ENCODE measurements around the gene ETHE1. TPM values are rescaled to one million over a fixed set of nuclear protein-coding genes. Genes with fewer than 3 reads are reported as not detected.

ETHE1 gene
- total RNA-seq, 2 experiments from 2014 or later = 20.2 to 21.7 TPM

GRCh38 chr19:43469160-43469480 is 57.9 kb downstream of the ETHE1 start:
- CTCF ChIA-PET = interaction anchor here (1.5 to 2.1 kb wide), 3 partner anchors 22 to 51 kb away, joined by 4 to 10 read pairs (median 6); no protein-coding TSS in a partner anchor
- Histone ChIP-seq H3K27ac (ENCODE audit: low read depth in 1 of 2, low read length in 2 of 2) (peak overlapping the region; percentile 60 to 84), H3K4me1 (ENCODE audit: insufficient read depth, low read length) (peaks cover 71% of the 10 kb centered on the region), H3K4me3 (ENCODE audit: low read length) (no peak overlapping the region), H3K36me3 (ENCODE audit: insufficient read depth, low read length) (no peaks in the 10 kb centered on the region), H3K27me3 (ENCODE audit: control insufficient read depth in 1 of 2, insufficient read depth in 2 of 2, low read length in 2 of 2) (no peaks in the 10 kb centered on the region), H3K9me3 (ENCODE audit: control insufficient read depth in 1 of 2, insufficient read depth in 1 of 2, low read length in 2 of 2) (no peaks in the 10 kb centered on the region)
- peak overlapping the region; percentile 92 for H3K27ac Mint-ChIP-seq
- intact Hi-C loops (cut with DNase I, micrococcal nuclease) = loop anchor here in 1 of 2 experiments (10.0 kb wide), 1 partner anchor 286 kb away; the partner anchor contains the start of gene SMG9
- TF ChIP-seq, protein P1, sequence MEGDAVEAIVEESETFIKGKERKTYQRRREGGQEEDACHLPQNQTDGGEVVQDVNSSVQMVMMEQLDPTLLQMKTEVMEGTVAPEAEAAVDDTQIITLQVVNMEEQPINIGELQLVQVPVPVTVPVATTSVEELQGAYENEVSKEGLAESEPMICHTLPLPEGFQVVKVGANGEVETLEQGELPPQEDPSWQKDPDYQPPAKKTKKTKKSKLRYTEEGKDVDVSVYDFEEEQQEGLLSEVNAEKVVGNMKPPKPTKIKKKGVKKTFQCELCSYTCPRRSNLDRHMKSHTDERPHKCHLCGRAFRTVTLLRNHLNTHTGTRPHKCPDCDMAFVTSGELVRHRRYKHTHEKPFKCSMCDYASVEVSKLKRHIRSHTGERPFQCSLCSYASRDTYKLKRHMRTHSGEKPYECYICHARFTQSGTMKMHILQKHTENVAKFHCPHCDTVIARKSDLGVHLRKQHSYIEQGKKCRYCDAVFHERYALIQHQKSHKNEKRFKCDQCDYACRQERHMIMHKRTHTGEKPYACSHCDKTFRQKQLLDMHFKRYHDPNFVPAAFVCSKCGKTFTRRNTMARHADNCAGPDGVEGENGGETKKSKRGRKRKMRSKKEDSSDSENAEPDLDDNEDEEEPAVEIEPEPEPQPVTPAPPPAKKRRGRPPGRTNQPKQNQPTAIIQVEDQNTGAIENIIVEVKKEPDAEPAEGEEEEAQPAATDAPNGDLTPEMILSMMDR (IDR thresholded peaks at IDR 0.05) = no peak
- peak; percentile 45 for ATAC-seq (ENCODE audit: poor library complexity)
- H3K27me3 Mint-ChIP-seq = no peaks in the 10 kb centered on the region
- H3K9me3 Mint-ChIP-seq = no peaks in the 10 kb centered on the region
- no peaks in the 10 kb centered on the region for H3K36me3 Mint-ChIP-seq (ENCODE audit: low read depth)
- peak in 10 of 14 experiments; percentile 6 to 77 (median 36) for DNase-seq
- H3K4me3 Mint-ChIP-seq = peak overlapping the region; percentile 63
- POLR2A ChIA-PET = interaction anchor here (0.9 to 2.0 kb wide), 3 partner anchors 22 to 35 kb away, joined by 3 to 12 read pairs (median 4); partner anchors contain the start of gene PHLDB3
- H3K4me1 Mint-ChIP-seq (ENCODE audit: low read depth) = peaks cover 68% of the 10 kb centered on the region

DNA sequence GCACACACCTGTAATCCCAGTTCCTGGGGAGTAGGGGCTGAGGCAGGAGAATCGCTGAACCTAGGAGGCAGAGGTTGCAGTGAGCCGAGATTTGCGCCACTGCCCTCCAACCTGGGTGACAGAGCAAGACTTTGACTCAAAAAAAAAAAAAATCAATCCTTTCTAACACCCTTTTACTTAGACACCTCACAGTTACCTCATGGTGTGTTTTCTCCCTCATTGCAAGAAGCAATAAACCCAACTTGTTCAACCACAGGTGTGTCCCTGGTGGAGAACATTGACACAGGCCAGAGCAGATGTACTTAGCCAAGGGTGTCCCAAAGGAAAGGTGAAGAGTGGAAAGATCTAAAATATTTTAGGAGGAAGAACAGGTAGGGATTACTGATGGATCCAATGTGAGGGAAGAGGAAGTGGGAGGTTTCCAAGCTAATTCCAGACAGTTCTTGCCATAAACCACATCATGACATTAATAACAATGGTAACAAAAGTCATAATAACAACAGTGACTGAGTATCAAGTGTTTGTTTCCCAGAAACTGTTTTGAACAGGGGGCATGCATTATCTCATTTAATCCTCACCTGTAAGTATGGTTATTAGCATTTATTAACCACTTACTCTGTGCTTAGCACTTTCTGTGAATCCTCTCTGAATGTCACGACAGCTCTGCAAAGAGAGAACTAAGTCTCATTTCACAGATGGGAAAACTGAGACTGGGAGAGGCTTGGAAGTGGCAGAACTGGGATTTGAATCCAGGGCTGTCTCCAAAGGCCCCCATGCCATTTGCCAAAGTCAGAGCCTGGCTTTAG is 58.4 kb downstream of the ETHE1 start:
- peaks cover 76% of the 10 kb centered on the region for H3K4me1 ChIP-seq (ENCODE audit: insufficient read depth, low read length)
- DNase-seq (peak in 4 of 14 experiments; percentile 33 to 58 (median 42)), ATAC-seq (ENCODE audit: poor library complexity) (peak; percentile 3)
- CTCF ChIA-PET = interaction anchor here (0.7 to 2.1 kb wide), 4 partner anchors 21 to 51 kb away, joined by 3 to 10 read pairs (median 5); no protein-coding TSS in a partner anchor
- intact Hi-C loops (cut with DNase I, micrococcal nuclease) = loop anchor here (1.0 to 10.0 kb wide), 2 partner anchors 29 to 286 kb away; partner anchors contain the start of gene SMG9 (in 1 of the 2)
- H3K4me3 Mint-ChIP-seq = peak overlapping the region; percentile 63
- H3K27me3 Mint-ChIP-seq = no peaks in the 10 kb centered on the region
- H3K27me3 ChIP-seq (ENCODE audit: control insufficient read depth in 1 of 2, insufficient read depth in 2 of 2, low read length in 2 of 2) = no peaks in the 10 kb centered on the region
- H3K4me1 Mint-ChIP-seq (ENCODE audit: low read depth) = peaks cover 69% of the 10 kb centered on the region
- peak overlapping the region; percentile 60 to 84 for H3K27ac ChIP-seq (ENCODE audit: low read depth in 1 of 2, low read length in 2 of 2)
- peaks cover 5% of the 10 kb centered on the region for H3K36me3 Mint-ChIP-seq (ENCODE audit: low read depth)
- no peak overlapping the region for H3K4me3 ChIP-seq (ENCODE audit: low read length)
- TF ChIP-seq, protein P1 (IDR thresholded peaks at IDR 0.05) = no peak
- H3K27ac Mint-ChIP-seq = peak overlapping the region; percentile 92
- no peaks in the 10 kb centered on the region for H3K36me3 ChIP-seq (ENCODE audit: insufficient read depth, low read length)
- no peaks in the 10 kb centered on the region for H3K9me3 ChIP-seq (ENCODE audit: control insufficient read depth in 1 of 2, insufficient read depth in 1 of 2, low read length in 2 of 2)
- H3K9me3 Mint-ChIP-seq = no peaks in the 10 kb centered on the region
- POLR2A ChIA-PET = interaction anchor here (1.4 to 2.0 kb wide), 2 partner anchors 21 to 36 kb away, joined by 4 to 12 read pairs; partner anchors contain the start of gene PHLDB3

DNA sequence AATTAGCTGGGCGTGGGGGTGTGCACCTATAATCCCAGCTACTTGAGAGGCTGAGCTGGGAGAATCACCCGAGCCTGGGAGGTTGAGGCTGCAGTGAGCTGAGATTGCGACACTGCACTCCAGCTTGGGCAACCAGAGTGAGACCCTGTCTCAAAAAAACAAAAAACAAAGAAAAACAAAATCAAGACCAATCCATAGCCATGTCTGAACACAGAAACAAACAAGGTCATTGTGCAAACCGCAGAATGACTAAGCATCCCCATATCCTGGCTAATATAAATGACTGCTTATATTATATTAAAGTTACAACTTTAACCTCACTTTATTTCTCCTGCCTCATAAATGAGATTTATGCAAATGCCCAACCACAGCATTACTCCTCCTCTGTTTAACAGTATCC is 59.3 kb downstream of the ETHE1 start:
- peak in 1 of 14 experiments; percentile 21 for DNase-seq
- peak overlapping the region; percentile 92 for H3K27ac Mint-ChIP-seq
- POLR2A ChIA-PET = interaction anchor here (2.0 kb wide), 1 partner anchor 37 kb away, joined by 12 read pairs; the partner anchor contains the start of gene PHLDB3
- H3K4me3 ChIP-seq (ENCODE audit: low read length) = no peak overlapping the region
- peak overlapping the region in 1 of 2 donors; percentile 84 for H3K27ac ChIP-seq (ENCODE audit: low read depth in 1 of 2, low read length in 2 of 2)
- intact Hi-C loops (cut with DNase I, micrococcal nuclease) = loop anchor here (1.0 to 10.0 kb wide), 2 partner anchors 28 to 287 kb away; partner anchors contain the start of gene SMG9 (in 1 of the 2)
- TF ChIP-seq, protein P1 (IDR thresholded peaks at IDR 0.05) = no peak
- no peaks in the 10 kb centered on the region for H3K36me3 ChIP-seq (ENCODE audit: insufficient read depth, low read length)
- no peaks in the 10 kb centered on the region for H3K9me3 ChIP-seq (ENCODE audit: control insufficient read depth in 1 of 2, insufficient read depth in 1 of 2, low read length in 2 of 2)
- H3K4me1 Mint-ChIP-seq (ENCODE audit: low read depth) = peaks cover 69% of the 10 kb centered on the region
- peak overlapping the region; percentile 12 for H3K4me3 Mint-ChIP-seq
- H3K4me1 ChIP-seq (ENCODE audit: insufficient read depth, low read length) = peaks cover 80% of the 10 kb centered on the region
- CTCF ChIA-PET = interaction anchor here (0.7 to 1.2 kb wide), 2 partner anchors 29 to 35 kb away, joined by 3 to 4 read pairs; no protein-coding TSS in a partner anchor
- H3K36me3 Mint-ChIP-seq (ENCODE audit: low read depth) = peaks cover 11% of the 10 kb centered on the region
- no peaks in the 10 kb centered on the region for H3K9me3 Mint-ChIP-seq
- no peaks in the 10 kb centered on the region for H3K27me3 Mint-ChIP-seq
- ATAC-seq (ENCODE audit: poor library complexity) = no peak
- no peaks in the 10 kb centered on the region for H3K27me3 ChIP-seq (ENCODE audit: control insufficient read depth in 1 of 2, insufficient read depth in 2 of 2, low read length in 2 of 2)
